ENCODE measurements around the gene WDR72. TPM values are rescaled to one million over a fixed set of nuclear protein-coding genes. Genes with fewer than 3 reads are reported as not detected.

The WDR72 gene
- polyA plus RNA-seq, 1 experiment, result not detected

DNA sequence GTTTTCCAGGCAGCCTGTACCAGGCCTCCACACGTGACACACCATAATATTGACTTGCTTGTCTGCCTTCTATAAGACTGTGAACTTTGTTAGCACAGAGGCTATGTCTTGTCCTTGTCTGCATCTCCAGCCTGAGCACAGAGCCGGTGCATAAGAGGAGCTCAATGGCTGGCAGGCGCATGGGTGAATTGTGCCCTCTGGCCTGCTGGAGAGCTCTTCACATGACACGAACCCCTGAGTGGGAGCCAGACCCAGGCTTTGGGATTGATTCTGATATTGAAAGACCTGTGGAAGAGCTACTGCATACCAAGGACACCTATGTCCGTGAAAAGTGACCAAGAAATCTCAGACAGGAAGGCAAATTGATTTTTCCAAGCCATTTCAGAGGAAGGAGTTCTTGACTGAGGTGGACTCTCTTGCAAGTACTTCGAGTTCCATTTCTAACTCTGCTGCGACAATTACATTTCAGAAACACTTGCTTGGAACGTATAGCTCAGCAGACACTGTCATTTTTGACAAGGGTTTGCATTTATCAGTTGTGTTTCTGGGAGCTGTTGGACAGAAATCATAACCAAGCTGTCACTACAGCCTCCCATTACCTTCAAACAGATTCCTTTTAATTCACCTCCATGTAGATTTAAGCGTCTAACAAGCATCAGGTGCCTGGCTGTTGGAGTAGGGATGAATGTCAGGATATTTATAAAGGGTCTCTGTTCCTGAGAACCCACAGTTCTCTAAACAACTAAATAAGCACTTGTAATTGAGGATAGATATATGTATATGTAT, 281.3 kb downstream of the WDR72 start:
- ChIA-PET CTCF (interaction anchor here (0.6 kb wide), 1 partner anchor 330 kb away, joined by 3 read pairs; no protein-coding TSS in a partner anchor), POLR2A (no interaction called here)
- H3K27me3 ChIP-seq (ENCODE audit: control insufficient read depth, insufficient read depth, low read length), result no peaks in the 10 kb centered on the region
- H3K4me3 ChIP-seq (ENCODE audit: low read depth, low read length), result no peak overlapping the region
- no peaks in the 10 kb centered on the region for H3K36me3 ChIP-seq (ENCODE audit: control insufficient read depth, insufficient read depth, low read length)
- no peak for DNase-seq (ENCODE audit: low read depth)
- TF ChIP-seq, protein P1, sequence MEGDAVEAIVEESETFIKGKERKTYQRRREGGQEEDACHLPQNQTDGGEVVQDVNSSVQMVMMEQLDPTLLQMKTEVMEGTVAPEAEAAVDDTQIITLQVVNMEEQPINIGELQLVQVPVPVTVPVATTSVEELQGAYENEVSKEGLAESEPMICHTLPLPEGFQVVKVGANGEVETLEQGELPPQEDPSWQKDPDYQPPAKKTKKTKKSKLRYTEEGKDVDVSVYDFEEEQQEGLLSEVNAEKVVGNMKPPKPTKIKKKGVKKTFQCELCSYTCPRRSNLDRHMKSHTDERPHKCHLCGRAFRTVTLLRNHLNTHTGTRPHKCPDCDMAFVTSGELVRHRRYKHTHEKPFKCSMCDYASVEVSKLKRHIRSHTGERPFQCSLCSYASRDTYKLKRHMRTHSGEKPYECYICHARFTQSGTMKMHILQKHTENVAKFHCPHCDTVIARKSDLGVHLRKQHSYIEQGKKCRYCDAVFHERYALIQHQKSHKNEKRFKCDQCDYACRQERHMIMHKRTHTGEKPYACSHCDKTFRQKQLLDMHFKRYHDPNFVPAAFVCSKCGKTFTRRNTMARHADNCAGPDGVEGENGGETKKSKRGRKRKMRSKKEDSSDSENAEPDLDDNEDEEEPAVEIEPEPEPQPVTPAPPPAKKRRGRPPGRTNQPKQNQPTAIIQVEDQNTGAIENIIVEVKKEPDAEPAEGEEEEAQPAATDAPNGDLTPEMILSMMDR (IDR thresholded peaks at IDR 0.05; ENCODE audit: insufficient read depth, low read depth, low read length), result no peak

DNA sequence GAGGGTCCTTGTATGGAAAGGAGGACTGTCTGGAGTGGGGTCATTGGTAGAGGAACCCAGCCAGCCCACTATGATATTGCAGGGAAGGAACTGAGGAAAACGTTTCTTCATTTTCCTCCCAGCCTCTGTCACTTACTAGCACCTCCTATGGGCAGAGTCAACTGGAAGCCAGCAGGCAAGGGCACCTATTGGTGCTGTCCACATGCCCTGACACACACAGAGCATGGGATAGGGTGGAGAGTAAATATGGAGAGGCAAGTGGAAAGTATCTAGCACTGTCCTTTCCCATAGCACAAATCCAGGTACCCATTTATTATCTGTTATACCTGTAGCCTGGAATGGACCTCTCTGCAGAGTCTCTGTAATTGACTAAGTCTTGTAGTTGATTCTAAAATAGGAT, 285.6 kb downstream of the WDR72 start:
- ChIA-PET POLR2A (no interaction called here), CTCF (no interaction called here)
- no peak overlapping the region for H3K4me3 ChIP-seq (ENCODE audit: low read depth, low read length)
- TF ChIP-seq, protein P1 (IDR thresholded peaks at IDR 0.05; ENCODE audit: insufficient read depth, low read depth, low read length), result no peak
- no peak for DNase-seq (ENCODE audit: low read depth)
- H3K27me3 ChIP-seq (ENCODE audit: control insufficient read depth, insufficient read depth, low read length), result no peaks in the 10 kb centered on the region
- no peaks in the 10 kb centered on the region for H3K36me3 ChIP-seq (ENCODE audit: control insufficient read depth, insufficient read depth, low read length)

DNA sequence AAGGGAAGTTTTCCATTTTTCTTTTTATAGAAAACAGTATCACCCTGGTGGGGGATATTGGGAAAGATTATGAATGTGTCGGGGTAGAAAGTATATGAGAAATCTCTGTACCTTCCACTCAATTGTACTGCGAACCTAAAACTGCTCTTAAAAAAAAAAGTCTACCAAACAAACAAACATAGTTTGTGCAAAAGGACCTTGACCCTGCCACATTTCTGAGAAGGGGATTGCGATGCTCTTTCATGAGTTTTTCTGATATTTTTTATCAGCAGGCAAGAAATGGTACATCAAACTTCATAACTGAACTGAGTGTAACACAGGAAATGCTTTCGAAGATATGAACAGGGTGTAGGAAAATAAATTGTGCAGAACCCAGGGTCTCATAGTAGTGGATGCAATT, 286.0 kb downstream of the WDR72 start:
- H3K4me3 ChIP-seq (ENCODE audit: low read depth, low read length), result no peak overlapping the region
- H3K27me3 ChIP-seq (ENCODE audit: control insufficient read depth, insufficient read depth, low read length), result no peaks in the 10 kb centered on the region
- no peaks in the 10 kb centered on the region for H3K36me3 ChIP-seq (ENCODE audit: control insufficient read depth, insufficient read depth, low read length)
- ChIA-PET POLR2A (no interaction called here), CTCF (no interaction called here)
- TF ChIP-seq, protein P1 (IDR thresholded peaks at IDR 0.05; ENCODE audit: insufficient read depth, low read depth, low read length), result no peak
- no peak for DNase-seq (ENCODE audit: low read depth)

DNA sequence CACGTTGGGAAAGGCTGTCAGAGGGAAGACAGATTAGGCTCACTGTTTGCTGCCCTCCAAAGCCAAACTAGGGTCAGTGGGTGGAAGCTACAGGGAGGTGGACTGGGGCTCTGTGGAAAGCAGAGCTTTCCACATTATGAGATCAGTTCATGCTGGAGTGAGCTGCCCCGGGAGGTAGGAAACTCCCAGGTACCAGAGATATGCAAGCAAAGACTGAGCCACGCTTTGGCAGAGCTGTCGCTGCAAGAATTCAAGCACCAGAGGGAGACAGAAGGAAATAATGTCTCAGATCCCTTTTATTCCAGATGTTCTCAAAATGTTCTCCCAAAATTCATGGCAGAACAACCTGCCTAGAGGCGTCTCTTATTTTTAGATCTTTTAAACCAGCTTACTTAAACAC, 286.6 kb downstream of the WDR72 start:
- POLR2A ChIA-PET, result no interaction called here
- Histone ChIP-seq H3K36me3 (ENCODE audit: control insufficient read depth, insufficient read depth, low read length) (no peaks in the 10 kb centered on the region), H3K27me3 (ENCODE audit: control insufficient read depth, insufficient read depth, low read length) (no peaks in the 10 kb centered on the region), H3K4me3 (ENCODE audit: low read depth, low read length) (no peak overlapping the region)
- CTCF ChIA-PET, result no interaction called here
- TF ChIP-seq, protein P1 (IDR thresholded peaks at IDR 0.05; ENCODE audit: insufficient read depth, low read depth, low read length), result no peak
- DNase-seq (ENCODE audit: low read depth), result no peak

DNA sequence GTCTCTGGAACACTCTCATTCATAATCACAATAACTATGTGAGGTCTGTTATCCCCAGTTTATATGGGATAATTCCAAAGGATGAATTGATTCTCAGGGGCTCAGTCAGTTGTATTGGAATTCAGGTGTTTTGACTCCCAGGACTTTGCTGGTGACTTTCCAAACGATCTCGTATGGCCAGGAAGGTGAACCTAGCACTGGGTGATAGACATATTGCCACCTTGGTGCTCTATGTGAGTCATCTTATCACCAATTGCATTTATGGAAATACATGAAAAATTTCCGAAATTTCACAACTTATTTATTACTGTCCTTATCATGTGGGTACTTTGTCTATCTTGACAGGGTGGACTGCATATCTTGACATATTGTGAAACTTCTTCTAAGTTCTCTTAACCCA, 287.3 kb downstream of the WDR72 start:
- ChIA-PET POLR2A (no interaction called here), CTCF (no interaction called here)
- DNase-seq (ENCODE audit: low read depth), result no peak
- H3K27me3 ChIP-seq (ENCODE audit: control insufficient read depth, insufficient read depth, low read length), result no peaks in the 10 kb centered on the region
- TF ChIP-seq, protein P1 (IDR thresholded peaks at IDR 0.05; ENCODE audit: insufficient read depth, low read depth, low read length), result no peak
- H3K36me3 ChIP-seq (ENCODE audit: control insufficient read depth, insufficient read depth, low read length), result no peaks in the 10 kb centered on the region
- no peak overlapping the region for H3K4me3 ChIP-seq (ENCODE audit: low read depth, low read length)
